Heart left ventricle (tissue), 16 donors: ENCODE measurements around the gene CFAP20. TPM values are rescaled to one million over a fixed set of nuclear protein-coding genes. Genes with fewer than 3 reads are reported as not detected.
A peak's percentile ranks its signal among the peaks of the same experiment; 100 is the strongest.

Experiments
- ATAC-seq, 4 donors: fragments of 200-7000 bp; cut with Tn5 transposase; one replicate each; pipeline ENCODE4 v1.9.1; 2020 to 2022; ENCODE audit warnings: moderate library complexity in 4 of 4, mild to moderate bottlenecking in 3 of 4, moderate number of reproducible peaks in 1 of 4
- DNase-seq, 5 donors: peaks; one replicate each; pipeline ENCODE4 v3.0.0-alpha.2; 2020
- H3K27ac ChIP-seq, 12 donors: fragments of 200-600 bp; sonication (generic) in 4 of 12; one replicate each; pipeline versions ENCODE4 v1.5.0 to v1.8.0; 2016 to 2022; ENCODE audit warnings: mild to moderate bottlenecking in 2 of 12
- H3K27me3 ChIP-seq, 9 donors: fragments of 200-600 bp; sonication (generic) in 2 of 9; one replicate each; pipeline versions ENCODE4 v1.5.1 to v1.8.0; 2016 to 2022; ENCODE audit warnings: mild to moderate bottlenecking in 3 of 9
- H3K36me3 ChIP-seq, 9 donors: fragments of 200-600 bp; sonication (generic) in 2 of 9; one replicate each; pipeline versions ENCODE4 v1.5.0 to v1.8.0; 2018 to 2022; ENCODE audit warnings: mild to moderate bottlenecking in 2 of 9
- H3K4me1 ChIP-seq, 12 donors: fragments of 200-600 bp; sonication (generic) in 4 of 12; one replicate each; pipeline versions ENCODE4 v1.5.0 to v1.8.0; 2016 to 2022; ENCODE audit warnings: mild to moderate bottlenecking in 3 of 12
- H3K4me3 ChIP-seq, 12 donors: fragments of 200-600 bp; sonication (generic) in 4 of 12; one replicate each; pipeline versions ENCODE4 v1.5.0 to v1.8.0; 2017 to 2022; ENCODE audit warnings: mild to moderate bottlenecking in 9 of 12, moderate library complexity in 4 of 12
- H3K9me3 ChIP-seq, 12 donors: fragments of 200-600 bp; sonication (generic) in 4 of 12; one replicate each; pipeline versions ENCODE4 v1.5.0 to v1.8.0; 2016 to 2022; ENCODE audit warnings: mild to moderate bottlenecking in 1 of 12
- POLR2A ChIP-seq, 2 donors: fragments of 450-650 bp; IDR thresholded peaks; one replicate each; pipeline ENCODE4 v1.6.1; 2017; ENCODE audit warnings: antibody characterized with exemption in 2 of 2, mild to moderate bottlenecking in 2 of 2, moderate library complexity in 2 of 2
- WGBS, 4 donors: extraction: QIAGEN DNeasy Blood & Tissue Kit in 2 of 4; methylation state at CpG; one replicate each; pipeline versions ENCODE4 v1.1.5 to v1.1.7; 2013 to 2018; 5-methylcytosine and 5-hydroxymethylcytosine counted together
- intact Hi-C, 10 donors: fragments of 100-400 bp; cut with DNase I; formaldehyde crosslinking; loops; one replicate each; pipeline versions ENCODE4 v1.11.1 to v1.14.2; 2022
- polyA plus RNA-seq, 2 donors: library from polyadenylated mRNA; stranded (reverse); fragments of 200-250 nt; gene quantifications; one replicate each; pipeline ENCODE4 v1.2.3, GENCODE V29; 2013
- total RNA-seq, 9 donors: library from RNA; depleted of rRNA in 2 of 9; stranded (reverse); fragments of >200 nt in 2 of 9; fragmentation: NEBNext Ultra II Directional in 3 of 9; extraction: Animal tissue kit (Norgen Biotek cat#: 25700) in 3 of 9; gene quantifications; one replicate each; pipeline versions ENCODE4 v1.1.0 to v1.2.4, GENCODE V29; 2016 to 2023
- TF ChIP-seq, protein P1 (sequence below), 12 donors: fragments of 200-600 bp; sonication (generic) in 4 of 12; IDR thresholded peaks; one replicate each; pipeline versions ENCODE4 v1.5.0 to v1.8.0; 2018 to 2022; ENCODE audit warnings: antibody characterized with exemption in 12 of 12, mild to moderate bottlenecking in 5 of 12
- donor health status: ischemic (EF 13 %, LVEDD 7.1; RV severe dilation, severe dysfunction).
- donor health status: healthy with polysubstance abuse.
- donor health status: DM: no; HTN: yes; CAD: no.
- donor health status: DM: no; HTN: no; CAD: no.
- donor health status: ischemic (EF 25% LVEDD 6.9; RV normal size, moderate dysfunction).
- donor health status: ischemic (EF 25% LVEDD 5.7; RV mildly dilated, moderate dysfunction).
- donor health status: healthy.
- donor health status: DM: yes; HTN: yes; CAD: no.
- donor health status: ischemic (EF 35%, LVEDD 5.7; RV mildly dilated, moderate dysfunction).
- donor health status: nonischemic (EF 11% LVEDD 7.7; RV severe dilation, severe dysfunction).
- donor health status: DM: yes; HTN: yes; CAD: no.
- donor health status: PGD.
- donor health status: ischemic (EF 29% LVEDD 5.4; RV normal size, mild dysfunction).
- donor health status: nonischemic (EF 23%, LVEDD 6.1; RV moderate dilation, normal function).

CFAP20 gene
- total and polyA plus RNA-seq, 11 donors, result 22.7 to 60.4 (median 36.3) TPM

DNA sequence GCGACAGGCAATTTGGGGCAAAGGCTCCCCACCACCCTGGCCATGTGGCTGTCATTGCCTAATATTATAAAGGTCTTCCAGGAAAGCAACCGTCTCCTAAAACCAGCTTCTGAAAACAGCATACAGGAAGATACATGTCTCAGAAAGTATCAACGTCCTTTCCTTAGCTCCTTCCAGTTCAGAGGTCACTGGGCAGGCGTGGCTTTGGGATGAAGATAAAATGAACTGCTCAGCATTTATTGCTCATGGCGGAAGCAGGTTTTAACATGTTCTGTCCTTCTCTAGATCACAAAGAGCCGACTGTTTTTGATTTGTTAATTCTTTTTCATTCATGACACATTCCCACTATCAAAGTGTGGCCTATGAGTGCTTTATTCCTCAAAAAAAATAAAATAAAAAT, 8.0 kb downstream of the CFAP20 start:
- Histone ChIP-seq H3K36me3 (peaks cover 0 to 7% (median 6%) of the 10 kb centered on the region in 9 donors), H3K27me3 (no peaks in the 10 kb centered on the region), H3K4me1 (peaks cover 12 to 97% (median 78%) of the 10 kb centered on the region in 12 donors), H3K27ac (peak overlapping the region in 10 of 12 donors; percentile 24 to 74 (median 46)), H3K4me3 (peak overlapping the region in 1 of 12 donors; percentile 8), H3K9me3 (no peaks in the 10 kb centered on the region)
- DNase-seq (no peak), ATAC-seq (no peak)
- TF ChIP-seq, protein P1, sequence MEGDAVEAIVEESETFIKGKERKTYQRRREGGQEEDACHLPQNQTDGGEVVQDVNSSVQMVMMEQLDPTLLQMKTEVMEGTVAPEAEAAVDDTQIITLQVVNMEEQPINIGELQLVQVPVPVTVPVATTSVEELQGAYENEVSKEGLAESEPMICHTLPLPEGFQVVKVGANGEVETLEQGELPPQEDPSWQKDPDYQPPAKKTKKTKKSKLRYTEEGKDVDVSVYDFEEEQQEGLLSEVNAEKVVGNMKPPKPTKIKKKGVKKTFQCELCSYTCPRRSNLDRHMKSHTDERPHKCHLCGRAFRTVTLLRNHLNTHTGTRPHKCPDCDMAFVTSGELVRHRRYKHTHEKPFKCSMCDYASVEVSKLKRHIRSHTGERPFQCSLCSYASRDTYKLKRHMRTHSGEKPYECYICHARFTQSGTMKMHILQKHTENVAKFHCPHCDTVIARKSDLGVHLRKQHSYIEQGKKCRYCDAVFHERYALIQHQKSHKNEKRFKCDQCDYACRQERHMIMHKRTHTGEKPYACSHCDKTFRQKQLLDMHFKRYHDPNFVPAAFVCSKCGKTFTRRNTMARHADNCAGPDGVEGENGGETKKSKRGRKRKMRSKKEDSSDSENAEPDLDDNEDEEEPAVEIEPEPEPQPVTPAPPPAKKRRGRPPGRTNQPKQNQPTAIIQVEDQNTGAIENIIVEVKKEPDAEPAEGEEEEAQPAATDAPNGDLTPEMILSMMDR (IDR thresholded peaks at IDR 0.05), result no peak
- no peak for TF ChIP-seq POLR2A (IDR thresholded peaks at IDR 0.05)
- intact Hi-C loops, result loop anchor here in 7 of 10 donors (2.0 to 10.0 kb wide), 6 partner anchors 92 to 364 kb away; no protein-coding TSS in a partner anchor
- WGBS, 4 donors, result 37 to 46% (median 43%) methylated on average over 6 of the region's 6 CpGs

DNA sequence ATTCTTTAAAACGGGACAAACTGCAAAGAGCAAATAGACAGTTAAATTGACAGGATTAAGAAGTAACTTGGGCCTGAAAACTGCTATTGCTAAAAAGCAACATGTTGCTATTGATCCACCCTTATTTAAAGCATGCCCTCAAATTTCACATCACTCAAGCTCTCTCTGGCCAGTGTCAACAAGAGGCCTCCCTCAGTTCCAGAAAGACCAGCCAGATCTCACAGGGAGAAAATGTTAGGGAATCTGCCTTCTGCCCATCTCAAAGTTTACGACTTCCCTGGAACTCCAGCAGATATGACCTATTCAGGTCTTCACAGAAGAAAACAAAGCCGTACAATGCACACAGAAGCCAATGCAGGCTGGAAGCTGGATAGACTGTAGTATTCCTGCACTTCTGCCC, 8.9 kb downstream of the CFAP20 start:
- peak overlapping the region in 9 of 12 donors; percentile 17 to 74 (median 47) for H3K27ac ChIP-seq
- ATAC-seq (no peak), DNase-seq (no peak)
- H3K4me3 ChIP-seq, result no peak overlapping the region
- no peaks in the 10 kb centered on the region for H3K27me3 ChIP-seq
- intact Hi-C loops, result loop anchor here in 7 of 10 donors (2.0 to 10.0 kb wide), 6 partner anchors 91 to 365 kb away; no protein-coding TSS in a partner anchor
- peaks cover 13 to 97% (median 74%) of the 10 kb centered on the region in 12 donors for H3K4me1 ChIP-seq
- WGBS, 4 donors, result 28 to 41% (median 33%) methylated on average over 3 of the region's 3 CpGs
- TF ChIP-seq, protein P1 (IDR thresholded peaks at IDR 0.05), result no peak
- TF ChIP-seq POLR2A (IDR thresholded peaks at IDR 0.05), result no peak
- peaks cover 0 to 16% (median 13%) of the 10 kb centered on the region in 9 donors for H3K36me3 ChIP-seq
- no peaks in the 10 kb centered on the region for H3K9me3 ChIP-seq

DNA sequence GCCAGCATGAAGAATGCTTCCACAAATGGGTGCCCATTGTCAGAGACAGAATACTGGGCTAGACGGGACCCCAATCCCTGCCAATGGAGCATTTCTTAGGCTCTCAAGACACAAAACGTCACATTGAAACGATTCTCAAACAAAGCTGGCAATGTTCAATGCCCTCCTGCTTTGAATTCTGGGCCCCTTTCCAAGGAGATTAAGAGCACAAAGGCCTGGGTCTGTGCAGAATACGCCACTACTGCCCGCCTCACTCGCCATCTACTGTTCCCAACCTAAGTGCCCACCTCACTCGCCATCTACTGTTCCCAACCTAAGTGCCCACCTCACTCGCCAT, 9.7 kb downstream of the CFAP20 start:
- WGBS, 4 donors, result 42 to 50% (median 49%) methylated on average over 8 of the region's 8 CpGs
- Histone ChIP-seq H3K36me3 (peaks cover 0 to 24% (median 21%) of the 10 kb centered on the region in 9 donors), H3K27ac (peak overlapping the region in 11 of 12 donors; percentile 1 to 76 (median 34)), H3K4me1 (peaks cover 17 to 93% (median 73%) of the 10 kb centered on the region in 12 donors), H3K27me3 (no peaks in the 10 kb centered on the region), H3K4me3 (no peak overlapping the region), H3K9me3 (no peaks in the 10 kb centered on the region)
- DNase-seq (no peak), ATAC-seq (peak; percentile 4 to 47 (median 26))
- TF ChIP-seq, protein P1 (IDR thresholded peaks at IDR 0.05), result no peak
- intact Hi-C loops, result no loop called here

DNA sequence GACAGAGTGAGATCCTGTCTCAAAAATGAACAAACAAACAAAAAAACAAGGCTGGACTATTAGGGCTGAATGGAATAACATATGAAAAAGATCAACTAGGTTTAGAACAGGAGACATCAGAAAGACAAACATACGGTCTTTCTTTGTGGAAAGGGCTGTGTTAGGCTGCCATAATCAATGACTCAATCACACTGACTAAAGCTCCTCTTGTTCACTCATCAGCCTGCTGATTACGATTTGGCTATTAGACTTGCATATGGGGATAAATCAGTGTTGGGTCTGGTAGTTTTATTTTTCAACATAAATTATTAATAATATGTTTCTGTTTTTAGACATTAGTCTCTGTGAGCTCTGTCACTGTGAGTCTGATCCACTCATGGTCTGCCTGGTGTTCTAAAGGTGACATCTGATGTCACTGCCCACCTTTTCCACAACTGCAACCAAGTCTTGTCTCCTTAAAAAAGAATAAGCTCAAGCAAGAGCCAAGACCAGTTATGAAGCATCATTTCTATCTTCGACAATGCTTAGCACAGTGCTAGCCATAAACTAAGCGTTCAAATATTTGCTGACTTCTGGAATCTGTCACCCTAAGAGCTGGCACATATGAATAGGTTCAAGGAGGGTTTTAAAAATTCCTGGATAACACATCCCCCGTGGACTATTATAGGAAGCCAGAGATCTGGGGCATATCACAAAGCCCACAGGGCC, 10.2 kb downstream of the CFAP20 start:
- WGBS, 4 donors, result 36 to 60% (median 45%) methylated on average over 4 to 5 of the region's 5 CpGs
- Histone ChIP-seq H3K4me3 (no peak overlapping the region), H3K9me3 (no peaks in the 10 kb centered on the region), H3K4me1 (peaks cover 17 to 90% (median 68%) of the 10 kb centered on the region in 12 donors), H3K36me3 (peaks cover 0 to 29% (median 26%) of the 10 kb centered on the region in 9 donors), H3K27me3 (no peaks in the 10 kb centered on the region), H3K27ac (peak overlapping the region in 11 of 12 donors; percentile 1 to 76 (median 34))
- ATAC-seq (peak; percentile 59 to 81 (median 63)), DNase-seq (no peak)
- TF ChIP-seq, protein P1 (IDR thresholded peaks at IDR 0.05), result no peak
- no peak for TF ChIP-seq POLR2A (IDR thresholded peaks at IDR 0.05)
- intact Hi-C loops, result no loop called here
